VCaP (cell line): ENCODE results near the gene CIROP.

Experiments
- H3K27ac ChIP-seq: fragments of 450-650 bp; 2 replicates; pipeline ENCODE4 v1.5.1; 2017
- CTCF ChIP-seq: fragments of 450-650 bp; conservative IDR thresholded peaks from 2 replicates; pipeline ENCODE4 v1.5.1; 2017; ENCODE audit warnings: mild to moderate bottlenecking, moderate library complexity

CIROP gene

GRCh38 chr14:23139874-23140273, 35.1 kb upstream of the CIROP start:
- H3K27ac ChIP-seq, result no peak overlapping the region
- no peak for TF ChIP-seq CTCF

- no peak for TF ChIP-seq CTCF
- no peak overlapping the region; the same call in 1 of the 2 replicates for H3K27ac ChIP-seq
Measured at GRCh38 chr14:23137813-23138535, 33.2 kb upstream of the CIROP start.

- H3K27ac ChIP-seq, result no peak overlapping the region; the same call in 1 of the 2 replicates
- no peak for TF ChIP-seq CTCF
Measured at GRCh38 chr14:23137192-23137812, 32.5 kb upstream of the CIROP start.

GRCh38 chr14:23136566-23137133, 31.9 kb upstream of the CIROP start:
- H3K27ac ChIP-seq, result no peak overlapping the region
- TF ChIP-seq CTCF, result no peak

GRCh38 chr14:23132970-23133369, 28.2 kb upstream of the CIROP start:
- H3K27ac ChIP-seq, result no peak overlapping the region

GRCh38 chr14:23131482-23131881, 26.7 kb upstream of the CIROP start:
- TF ChIP-seq CTCF, result no peak
- H3K27ac ChIP-seq, result peak overlapping the region; percentile 54; the same call in 1 of the 2 replicates

More at GRCh38 chr14:23132970-23133369, 28.2 kb upstream of the CIROP start:
- no peak for TF ChIP-seq CTCF

- peak overlapping the region; percentile 54 for H3K27ac ChIP-seq
- no peak for TF ChIP-seq CTCF
Measured at GRCh38 chr14:23130871-23131270, 26.1 kb upstream of the CIROP start.
